Thoracic aorta (tissue), 2 donors: Measurements from ENCODE around the gene ANTXR1. TPM values are rescaled to one million over a fixed set of nuclear protein-coding genes. Genes with fewer than 3 reads are reported as not detected.
A peak's percentile ranks its signal among the peaks of the same experiment; 100 is the strongest.

Source experiments
- ATAC-seq: fragments of 150-250 bp; one replicate; pipeline ENCODE4 v1.8.0; 2017; ENCODE audit warnings: low read depth; ENCODE audit not compliant: insufficient number of reproducible peaks, low FRiP score
- DNase-seq: peaks from one replicate; pipeline ENCODE4 v3.0.0-alpha.2; 2020; ENCODE audit warnings: low spot score
- H3K27ac ChIP-seq, 2 donors: fragments of 200-600 bp; sonication (generic); 1 replicate in 1 of 2; 2 replicates in 1 of 2; pipeline ENCODE4 v1.5.1; 2016; ENCODE audit warnings: mild to moderate bottlenecking in 2 of 2, moderate library complexity in 2 of 2
- H3K27me3 ChIP-seq: fragments of 200-600 bp; sonication (generic); replicated peaks from 2 replicates; pipeline ENCODE4 v1.6.0; 2016; ENCODE audit warnings: mild to moderate bottlenecking; ENCODE audit not compliant: insufficient read depth
- H3K36me3 ChIP-seq: fragments of 200-600 bp; sonication (generic); one replicate; pipeline ENCODE4 v1.5.1; 2016
- H3K4me1 ChIP-seq, 2 donors: fragments of 200-600 bp; sonication (generic); 1 replicate in 1 of 2; 2 replicates in 1 of 2; pipeline versions ENCODE4 v1.5.1 to v1.6.0; 2016; ENCODE audit warnings: low read depth in 2 of 2, mild to moderate bottlenecking in 1 of 2; ENCODE audit not compliant: control insufficient read depth in 1 of 2
- H3K4me3 ChIP-seq: fragments of 200-600 bp; sonication (generic); 2 replicates; pipeline ENCODE4 v1.5.1; 2016; ENCODE audit warnings: mild to moderate bottlenecking
- H3K9me3 ChIP-seq: fragments of 200-600 bp; sonication (generic); 2 replicates; pipeline ENCODE4 v1.5.1; 2016
- total RNA-seq, 2 donors: library from RNA; depleted of rRNA; stranded (reverse); fragments of >200 nt; gene quantifications; one replicate each; pipeline versions ENCODE4 v1.1.0 to v1.2.3, GENCODE V29; 2016
- TF ChIP-seq, protein P1 (sequence below): fragments of 200-600 bp; sonication (generic); IDR thresholded peaks from one replicate; pipeline ENCODE4 v1.5.1; 2019; ENCODE audit warnings: antibody characterized with exemption

ANTXR1 gene
- total RNA-seq, 2 donors from 2014 or later: 253 to 313 TPM

GRCh38 chr2:69288429-69288828, 275.4 kb downstream of the ANTXR1 start:
- no peaks in the 10 kb centered on the region for H3K9me3 ChIP-seq
- ATAC-seq: no peak
- no peaks in the 10 kb centered on the region for H3K36me3 ChIP-seq
- TF ChIP-seq, protein P1, sequence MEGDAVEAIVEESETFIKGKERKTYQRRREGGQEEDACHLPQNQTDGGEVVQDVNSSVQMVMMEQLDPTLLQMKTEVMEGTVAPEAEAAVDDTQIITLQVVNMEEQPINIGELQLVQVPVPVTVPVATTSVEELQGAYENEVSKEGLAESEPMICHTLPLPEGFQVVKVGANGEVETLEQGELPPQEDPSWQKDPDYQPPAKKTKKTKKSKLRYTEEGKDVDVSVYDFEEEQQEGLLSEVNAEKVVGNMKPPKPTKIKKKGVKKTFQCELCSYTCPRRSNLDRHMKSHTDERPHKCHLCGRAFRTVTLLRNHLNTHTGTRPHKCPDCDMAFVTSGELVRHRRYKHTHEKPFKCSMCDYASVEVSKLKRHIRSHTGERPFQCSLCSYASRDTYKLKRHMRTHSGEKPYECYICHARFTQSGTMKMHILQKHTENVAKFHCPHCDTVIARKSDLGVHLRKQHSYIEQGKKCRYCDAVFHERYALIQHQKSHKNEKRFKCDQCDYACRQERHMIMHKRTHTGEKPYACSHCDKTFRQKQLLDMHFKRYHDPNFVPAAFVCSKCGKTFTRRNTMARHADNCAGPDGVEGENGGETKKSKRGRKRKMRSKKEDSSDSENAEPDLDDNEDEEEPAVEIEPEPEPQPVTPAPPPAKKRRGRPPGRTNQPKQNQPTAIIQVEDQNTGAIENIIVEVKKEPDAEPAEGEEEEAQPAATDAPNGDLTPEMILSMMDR: no peak
- no peak overlapping the region for H3K27ac ChIP-seq
- H3K4me1 ChIP-seq: peaks cover 10 to 23% of the 10 kb centered on the region in 2 donors
- H3K4me3 ChIP-seq: no peak overlapping the region
- no peak for DNase-seq
- H3K27me3 ChIP-seq: no peaks in the 10 kb centered on the region

- no peaks in the 10 kb centered on the region for H3K36me3 ChIP-seq
- DNase-seq: no peak
- no peak for ATAC-seq
- TF ChIP-seq, protein P1: no peak
- peaks cover 10 to 23% of the 10 kb centered on the region in 2 donors for H3K4me1 ChIP-seq
- H3K27ac ChIP-seq: no peak overlapping the region
- H3K4me3 ChIP-seq: no peak overlapping the region
- H3K27me3 ChIP-seq: no peaks in the 10 kb centered on the region
- no peaks in the 10 kb centered on the region for H3K9me3 ChIP-seq
These were observed 278.1 kb downstream of the ANTXR1 start for GRCh38 chr2:69291004-69291650.

- Histone ChIP-seq H3K9me3 (no peaks in the 10 kb centered on the region), H3K4me1 (peaks cover 10 to 23% of the 10 kb centered on the region in 2 donors), H3K4me3 (no peak overlapping the region), H3K36me3 (no peaks in the 10 kb centered on the region), H3K27me3 (no peaks in the 10 kb centered on the region), H3K27ac (peak overlapping the region in 1 of 2 donors; percentile 14)
- ATAC-seq: no peak
- TF ChIP-seq, protein P1: no peak
- DNase-seq: no peak
These were observed 278.7 kb downstream of the ANTXR1 start for GRCh38 chr2:69291721-69292120.

DNA sequence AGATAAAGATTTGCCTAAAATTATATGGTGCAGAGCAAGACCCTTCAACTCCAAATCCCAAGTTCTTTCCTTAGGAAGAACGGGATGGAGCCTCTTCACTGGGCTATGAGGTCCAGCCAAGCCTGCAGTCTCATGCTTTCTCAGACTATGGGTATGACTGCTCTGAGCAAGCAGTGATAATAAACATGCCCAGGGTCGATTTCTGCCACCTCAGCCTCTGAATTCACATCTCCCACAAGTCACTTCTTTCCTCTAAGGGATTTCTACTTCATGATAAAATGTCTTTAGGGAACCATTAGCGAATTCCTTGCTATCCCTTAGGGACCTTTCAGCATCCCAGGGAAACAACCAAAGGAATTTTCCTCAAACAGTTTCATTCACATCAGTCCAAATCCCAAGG, 279.3 kb downstream of the ANTXR1 start:
- H3K27me3 ChIP-seq: no peaks in the 10 kb centered on the region
- no peak for ATAC-seq
- H3K27ac ChIP-seq: peak overlapping the region in 1 of 2 donors; percentile 14
- H3K4me1 ChIP-seq: peaks cover 10 to 23% of the 10 kb centered on the region in 2 donors
- no peak for DNase-seq
- no peaks in the 10 kb centered on the region for H3K36me3 ChIP-seq
- no peak overlapping the region for H3K4me3 ChIP-seq
- H3K9me3 ChIP-seq: no peaks in the 10 kb centered on the region
- TF ChIP-seq, protein P1: no peak

DNA sequence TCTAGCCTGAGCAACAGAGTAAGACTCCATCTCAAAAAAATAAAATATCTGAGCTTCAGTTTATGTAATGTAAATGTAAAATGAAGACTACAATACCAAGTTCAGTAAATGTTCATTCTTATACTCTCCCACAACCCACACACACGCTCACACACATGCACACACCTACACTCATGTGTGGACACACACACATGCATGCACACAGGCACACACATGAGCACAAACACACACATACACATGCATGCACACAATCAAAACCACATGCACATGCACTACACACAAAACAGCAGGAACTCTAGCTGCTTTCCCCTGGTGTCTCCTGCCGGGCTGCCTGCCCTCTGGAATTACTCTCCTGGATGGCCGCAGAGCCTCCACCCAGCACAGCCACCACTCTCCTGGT, 283.4 kb downstream of the ANTXR1 start:
- Histone ChIP-seq H3K27me3 (no peaks in the 10 kb centered on the region), H3K27ac (no peak overlapping the region), H3K36me3 (no peaks in the 10 kb centered on the region), H3K9me3 (no peaks in the 10 kb centered on the region), H3K4me1 (peaks cover 10 to 15% of the 10 kb centered on the region in 2 donors), H3K4me3 (no peak overlapping the region)
- DNase-seq (no peak), ATAC-seq (no peak)
- TF ChIP-seq, protein P1: no peak
